GM12891 (cell line): ENCODE results near the gene ZNF227.

Experiments used
- DNase-seq: peaks from one replicate; pipeline ENCODE4 v3.0.0; 2011; ENCODE audit warnings: low spot score; ENCODE audit not compliant: insufficient read length
- FAIRE-seq: peaks from 2 replicates; lab custom pipeline; 2011; peaks lifted over from hg19 to GRCh38; lab: Jason Lieb, UNC
- PAX5 ChIP-seq: IDR thresholded peaks from 2 replicates; pipeline ENCODE4 v1.6.1; 2011; ENCODE audit warnings: low read length, moderate library complexity, mild to moderate bottlenecking; ENCODE audit not compliant: insufficient read depth, severe bottlenecking
- POLR2A ChIP-seq: IDR thresholded peaks from 2 replicates; pipeline ENCODE4 v1.6.1; 2011; ENCODE audit warnings: low read depth, low read length, control low read depth
- POLR2AphosphoS5 ChIP-seq: IDR thresholded peaks from 2 replicates; pipeline ENCODE4 v1.6.1; 2011; ENCODE audit warnings: low read depth, low read length, control low read depth
- POU2F2 ChIP-seq: IDR thresholded peaks from 2 replicates; pipeline ENCODE4 v1.6.1; 2011; ENCODE audit warnings: low read depth, mild to moderate bottlenecking, control low read depth, low read length, moderate library complexity
- SPI1 ChIP-seq: IDR thresholded peaks from 2 replicates; pipeline ENCODE4 v1.6.1; 2011; ENCODE audit warnings: low read depth, low read length, control low read depth
- TAF1 ChIP-seq: IDR thresholded peaks from 2 replicates; pipeline ENCODE4 v1.6.1; 2011; ENCODE audit warnings: low read depth, low read length, control low read depth

The ZNF227 gene

DNA sequence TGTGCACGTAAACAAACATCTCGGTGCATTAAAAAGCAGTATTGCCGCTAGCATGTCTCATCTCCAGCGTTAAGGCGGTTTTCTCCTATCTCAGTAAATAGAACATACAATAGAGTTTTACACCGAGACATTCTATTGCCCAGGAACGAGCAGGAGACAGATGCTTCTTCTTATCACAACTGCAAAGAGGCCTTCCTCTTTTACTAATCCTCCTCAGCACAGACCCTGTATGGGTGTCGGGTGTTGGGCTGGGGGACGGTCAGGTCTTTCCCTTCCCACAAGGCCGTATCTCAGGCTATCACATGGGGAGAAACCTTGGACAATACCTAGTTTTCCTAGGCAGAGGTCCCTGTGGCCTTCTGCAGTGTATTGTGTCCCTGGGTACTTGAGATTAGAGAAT is 68.6 kb downstream of the ZNF227 start:
- TF ChIP-seq POU2F2 = no peak
- no peak for TF ChIP-seq PAX5
- TF ChIP-seq POLR2A = no peak
- TF ChIP-seq POLR2AphosphoS5 = no peak
- TF ChIP-seq SPI1 = no peak
- TF ChIP-seq TAF1 = no peak
- DNase-seq = no peak
- no peak for FAIRE-seq

GRCh38 chr19:44282846-44283245 is 70.5 kb downstream of the ZNF227 start:
- no peak for TF ChIP-seq POLR2A
- TF ChIP-seq SPI1 = no peak
- TF ChIP-seq POLR2AphosphoS5 = no peak
- TF ChIP-seq POU2F2 = no peak
- TF ChIP-seq TAF1 = no peak
- no peak for TF ChIP-seq PAX5
- FAIRE-seq (no peak), DNase-seq (no peak)

DNA sequence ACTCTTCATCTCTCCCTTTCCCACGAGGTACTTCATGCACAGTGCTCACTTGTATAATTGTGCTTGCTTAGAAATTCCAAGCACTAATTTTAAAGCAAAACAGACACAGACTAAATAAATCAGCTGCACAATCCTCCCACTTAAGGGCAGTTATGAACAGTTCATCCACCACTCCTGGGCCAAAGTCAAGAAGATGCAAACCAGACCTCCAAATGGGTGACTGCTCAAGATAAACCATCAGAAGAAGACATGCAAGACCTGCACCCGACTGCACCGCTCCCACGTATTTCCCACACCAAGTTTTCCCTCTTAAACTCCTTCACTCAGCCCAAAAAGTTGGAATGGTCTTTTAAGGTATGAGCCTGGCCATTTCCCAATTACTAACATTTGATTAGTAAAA is 72.6 kb downstream of the ZNF227 start:
- no peak for FAIRE-seq
- TF ChIP-seq POLR2A = no peak
- TF ChIP-seq POLR2AphosphoS5 = no peak
- TF ChIP-seq SPI1 = no peak
- no peak for TF ChIP-seq PAX5
- no peak for TF ChIP-seq POU2F2
- TF ChIP-seq TAF1 = no peak
- DNase-seq = no peak
